ENCODE measurements around the gene DBN1.
"Not testable (repeated sequence)": the region's sequence is repeated elsewhere in the genome, so short reads cannot be mapped to it uniquely, and the experiment has no call there.

DNA sequence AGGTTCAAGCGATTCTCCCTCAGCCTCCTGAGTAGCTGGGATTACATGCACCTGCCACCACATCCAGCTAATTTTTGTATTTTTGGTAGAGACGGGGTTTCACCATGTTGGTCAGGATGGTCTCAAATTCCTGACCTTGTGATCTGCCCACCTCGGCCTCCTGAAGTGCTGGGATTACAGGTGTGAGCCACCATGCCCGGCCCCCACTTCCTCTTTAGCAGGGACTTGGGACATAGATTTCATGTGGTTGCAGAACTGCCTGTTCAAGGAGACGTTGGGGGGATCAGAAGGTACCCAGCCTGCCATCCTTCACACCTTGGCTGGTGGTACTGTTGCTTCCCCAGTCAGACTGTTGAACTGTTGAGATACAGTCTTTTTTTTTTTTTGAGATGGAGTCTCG lies 56.4 kb downstream of the DBN1 start:
- TF ChIP-seq, protein P1, sequence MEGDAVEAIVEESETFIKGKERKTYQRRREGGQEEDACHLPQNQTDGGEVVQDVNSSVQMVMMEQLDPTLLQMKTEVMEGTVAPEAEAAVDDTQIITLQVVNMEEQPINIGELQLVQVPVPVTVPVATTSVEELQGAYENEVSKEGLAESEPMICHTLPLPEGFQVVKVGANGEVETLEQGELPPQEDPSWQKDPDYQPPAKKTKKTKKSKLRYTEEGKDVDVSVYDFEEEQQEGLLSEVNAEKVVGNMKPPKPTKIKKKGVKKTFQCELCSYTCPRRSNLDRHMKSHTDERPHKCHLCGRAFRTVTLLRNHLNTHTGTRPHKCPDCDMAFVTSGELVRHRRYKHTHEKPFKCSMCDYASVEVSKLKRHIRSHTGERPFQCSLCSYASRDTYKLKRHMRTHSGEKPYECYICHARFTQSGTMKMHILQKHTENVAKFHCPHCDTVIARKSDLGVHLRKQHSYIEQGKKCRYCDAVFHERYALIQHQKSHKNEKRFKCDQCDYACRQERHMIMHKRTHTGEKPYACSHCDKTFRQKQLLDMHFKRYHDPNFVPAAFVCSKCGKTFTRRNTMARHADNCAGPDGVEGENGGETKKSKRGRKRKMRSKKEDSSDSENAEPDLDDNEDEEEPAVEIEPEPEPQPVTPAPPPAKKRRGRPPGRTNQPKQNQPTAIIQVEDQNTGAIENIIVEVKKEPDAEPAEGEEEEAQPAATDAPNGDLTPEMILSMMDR (IDR thresholded peaks at IDR 0.05): not testable (repeated sequence)
- TF ChIP-seq EZH2phosphoT487, EZH2 (IDR thresholded peaks at IDR 0.05): not testable (repeated sequence)
